SIG-M5 treated with dmso at 0.1 percent for 504 hours (cell line): ENCODE data around the gene MAVS.

Source experiments
- DNase-seq: peaks from one replicate; lab custom pipeline; 2025; ENCODE audit not compliant: unreplicated experiment; lab: John Stamatoyannopoulos, UW

MAVS gene

GRCh38 chr20:3846740-3847428 is at the start of gene MAVS:
Gene MAVS, plus strand, starts transcription at chr20:3846834. Its CDS starts 7,791 bp downstream, at chr20:3854625.
- DNase-seq, result peak; percentile 81

DNA sequence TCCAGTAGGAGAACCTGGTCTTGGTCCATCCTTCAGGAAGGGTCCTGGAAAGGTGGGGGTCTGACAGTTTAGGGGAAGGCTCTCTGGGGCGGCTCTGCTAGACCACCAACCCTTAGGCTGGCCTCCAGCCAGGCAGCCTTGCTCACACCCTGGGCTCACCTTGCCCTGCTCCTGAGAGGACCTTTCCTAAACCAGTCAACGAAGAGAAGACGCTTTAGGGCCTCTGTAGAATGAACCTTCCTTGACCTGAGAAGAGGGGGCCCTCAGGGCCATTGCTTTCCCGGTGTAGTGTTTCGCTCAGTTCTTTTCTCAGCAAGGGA is 49.4 kb upstream of the MAVS start:
- DNase-seq, result no peak

DNA sequence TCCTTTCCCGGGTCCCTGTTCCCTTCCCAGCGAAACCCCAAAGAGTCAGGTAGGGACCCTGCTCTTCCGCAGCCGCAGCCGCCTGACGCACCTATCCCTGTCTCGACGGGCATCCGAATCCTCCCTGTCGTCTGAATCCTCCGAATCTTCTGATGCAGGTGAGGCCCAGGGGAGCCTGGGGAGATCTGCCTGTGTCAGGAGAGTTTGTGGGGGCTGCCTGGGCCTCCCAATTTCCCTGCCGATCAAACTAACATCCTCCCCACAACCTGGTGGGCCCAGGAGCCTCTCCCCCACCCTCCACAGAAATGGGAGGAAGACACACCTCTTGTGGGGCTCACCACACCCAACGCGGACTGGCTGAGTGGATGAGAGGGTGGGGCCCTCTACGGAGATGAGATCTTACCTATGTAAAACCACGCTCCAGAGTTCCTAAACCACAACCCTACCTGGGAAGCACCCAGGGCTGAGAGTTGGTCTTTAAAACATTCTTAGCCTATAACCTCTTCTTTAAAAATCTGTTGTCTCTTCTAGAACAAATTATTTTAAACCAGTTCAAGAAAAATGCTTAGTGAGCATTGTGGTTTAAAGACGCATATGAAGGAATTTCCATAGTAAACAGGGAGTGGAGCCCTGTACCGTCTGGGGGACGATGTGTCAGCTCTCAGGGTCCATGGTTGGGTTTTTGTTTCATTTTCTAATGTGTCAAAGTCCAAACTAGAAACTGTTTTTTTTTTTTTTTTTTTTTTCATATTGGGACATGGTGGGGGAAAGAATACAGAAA is 48.9 kb upstream of the MAVS start:
- DNase-seq, result no peak

DNA sequence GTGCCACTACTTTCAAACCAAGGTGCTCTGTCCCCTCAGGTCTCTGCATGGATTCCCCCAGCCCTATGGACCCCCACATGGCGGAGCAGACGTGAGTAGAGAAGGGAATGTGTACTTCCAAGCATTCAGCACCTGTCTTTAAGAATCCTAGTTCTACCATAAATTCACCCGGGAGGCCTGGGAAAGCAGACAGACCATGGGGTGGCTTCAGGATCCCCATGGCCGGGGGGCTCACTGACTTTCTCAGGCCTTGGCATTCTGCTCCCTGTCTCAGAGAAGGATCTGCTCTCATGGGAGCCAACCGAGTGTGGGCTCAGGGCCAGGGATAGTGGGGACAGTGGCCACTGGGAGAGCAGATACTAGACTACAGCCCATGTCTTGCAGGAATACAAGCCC is 48.3 kb upstream of the MAVS start:
- DNase-seq, result no peak

DNA sequence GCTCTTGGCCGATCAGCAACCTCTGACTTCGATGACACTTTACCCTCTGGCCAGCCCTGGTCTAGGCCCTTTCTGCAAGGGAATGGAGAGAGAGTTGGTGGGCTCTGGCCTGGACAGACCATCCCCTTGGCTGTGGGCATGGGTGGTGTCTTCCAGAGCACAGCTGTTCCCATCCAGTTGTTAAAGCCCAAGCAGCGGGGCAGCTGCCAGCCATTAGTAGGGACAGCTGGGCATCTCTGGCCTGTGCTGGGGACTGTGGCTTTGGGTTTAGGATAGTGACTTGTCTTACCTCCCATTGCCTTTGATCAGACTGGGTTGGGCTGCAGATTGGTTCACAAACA is 47.8 kb upstream of the MAVS start:
- no peak for DNase-seq

GRCh38 chr20:3800256-3800877 is 46.3 kb upstream of the MAVS start:
- no peak for DNase-seq

DNA sequence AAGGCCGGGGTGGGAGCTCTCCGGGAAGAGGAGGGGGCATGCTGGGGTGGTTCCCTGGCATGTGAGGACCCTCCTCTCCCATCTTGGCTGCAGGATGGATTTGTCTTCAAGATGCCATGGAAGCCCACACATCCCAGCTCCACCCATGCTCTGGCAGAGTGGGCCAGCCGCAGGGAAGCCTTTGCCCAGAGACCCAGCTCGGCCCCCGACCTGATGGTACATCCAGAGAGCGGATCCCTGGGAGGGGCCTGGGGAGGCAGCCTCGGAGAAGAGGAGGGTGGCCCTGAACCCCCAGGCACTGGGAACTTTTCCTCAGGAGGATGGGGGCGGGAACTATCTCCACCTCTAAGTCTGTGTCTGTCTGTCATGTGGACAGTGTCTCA is 45.8 kb upstream of the MAVS start:
- no peak for DNase-seq

DNA sequence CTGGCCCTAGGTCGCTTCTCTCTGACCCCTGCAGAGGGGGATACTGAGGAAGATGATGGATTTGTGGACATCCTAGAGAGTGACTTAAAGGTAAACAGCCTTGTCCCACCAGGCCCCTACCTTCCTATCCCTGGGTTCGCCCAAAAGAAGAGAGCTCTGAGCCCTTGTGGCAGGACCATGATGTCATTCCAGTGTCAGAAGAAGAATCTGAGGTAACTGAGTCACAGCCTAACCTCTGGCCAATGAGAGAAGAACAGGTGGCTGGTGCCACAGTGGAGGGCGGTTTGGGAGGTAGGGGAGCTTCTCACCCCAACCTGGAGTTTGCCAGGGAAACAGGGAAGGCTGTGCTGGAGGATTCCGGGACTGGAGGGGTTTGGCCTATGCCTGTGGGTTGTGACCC is 45.3 kb upstream of the MAVS start:
- DNase-seq, result no peak

DNA sequence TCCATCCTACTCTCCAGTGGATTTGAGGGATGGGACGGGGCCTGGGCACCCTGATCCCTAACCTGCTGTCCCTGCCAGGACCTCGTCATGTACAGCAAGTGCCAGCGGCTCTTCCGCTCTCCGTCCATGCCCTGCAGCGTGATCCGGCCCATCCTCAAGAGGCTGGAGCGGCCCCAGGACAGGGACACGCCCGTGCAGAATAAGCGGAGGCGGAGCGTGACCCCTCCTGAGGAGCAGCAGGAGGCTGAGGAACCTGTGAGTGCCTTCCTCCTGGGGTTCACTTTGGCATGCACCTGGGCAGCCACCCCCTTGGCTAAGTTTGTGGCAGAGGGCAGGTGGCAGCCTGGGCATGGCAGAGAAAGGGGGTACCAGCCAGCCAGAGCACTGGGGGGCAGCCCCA is 44.8 kb upstream of the MAVS start:
- DNase-seq, result no peak

GRCh38 chr20:3802524-3803239 is 44.0 kb upstream of the MAVS start:
- DNase-seq, result no peak

- DNase-seq, result no peak
These were observed 43.3 kb upstream of the MAVS start for GRCh38 chr20:3803289-3803688.

DNA sequence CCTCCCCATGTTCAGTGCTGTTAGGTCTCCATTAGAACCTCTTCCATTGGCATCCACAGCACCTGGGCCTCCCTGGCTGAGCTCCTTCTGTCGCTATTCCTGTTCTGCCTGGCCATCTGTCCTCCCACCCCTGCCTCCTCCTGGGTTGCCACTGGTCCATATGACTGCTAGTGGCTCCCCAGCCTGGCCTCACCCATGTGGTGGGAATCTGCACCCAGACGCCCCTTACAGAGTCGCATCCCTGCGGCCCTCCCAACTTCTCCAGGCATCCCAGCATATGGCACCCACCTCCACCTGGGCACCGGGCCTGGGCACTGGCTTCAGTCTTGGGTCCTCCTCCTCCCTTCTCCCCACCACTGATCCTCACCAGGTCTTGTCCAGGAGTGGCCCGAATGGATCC is 42.8 kb upstream of the MAVS start:
- no peak for DNase-seq

DNA sequence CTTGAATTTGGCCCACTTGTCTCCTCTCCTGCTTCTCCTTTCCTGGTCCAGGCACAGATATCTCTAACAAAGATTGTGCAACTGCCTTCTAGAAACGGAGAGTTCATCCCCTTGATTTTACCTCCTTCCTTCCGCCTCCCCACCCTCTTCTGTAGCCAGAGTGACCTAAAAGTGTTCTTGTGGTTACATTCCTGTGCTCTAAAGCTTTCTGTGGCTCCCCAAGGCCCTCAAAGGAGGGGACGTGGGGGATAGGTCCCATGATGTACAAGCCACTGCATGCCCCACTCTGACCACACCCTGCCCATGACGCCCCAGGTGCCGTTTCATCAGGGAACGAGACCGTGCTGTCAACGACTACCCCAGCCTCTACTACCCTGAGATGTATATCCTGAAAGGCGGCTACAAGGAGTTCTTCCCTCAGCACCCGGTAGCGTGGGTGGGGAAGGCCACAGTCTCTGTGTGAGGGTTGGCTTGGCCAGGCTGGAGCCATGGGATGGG is 42.3 kb upstream of the MAVS start:
- DNase-seq, result no peak

- no peak for DNase-seq
These were observed 41.9 kb upstream of the MAVS start for GRCh38 chr20:3804781-3805180.

DNA sequence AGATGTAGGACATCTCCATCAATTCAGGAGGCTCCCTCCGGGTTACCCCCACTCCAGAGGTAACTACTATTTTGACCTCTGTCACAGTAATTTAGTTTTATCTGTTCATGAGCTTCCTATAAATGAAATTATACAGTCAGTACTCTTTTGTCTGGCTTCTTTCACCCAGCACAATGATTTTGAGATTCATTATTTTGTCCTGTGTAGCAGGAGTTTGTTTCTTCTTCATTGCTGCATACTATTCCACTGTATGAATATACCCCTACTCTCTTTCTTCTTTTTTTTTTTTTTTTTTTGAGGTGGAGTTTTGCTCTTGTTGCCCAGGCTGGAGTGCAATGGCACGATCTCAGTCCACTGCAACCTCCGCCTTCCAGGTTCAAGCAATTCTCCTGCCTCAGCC is 38.1 kb upstream of the MAVS start:
- no peak for DNase-seq

GRCh38 chr20:3811467-3812258 is 35.0 kb upstream of the MAVS start:
- DNase-seq, result peak; percentile 92

GRCh38 chr20:3812259-3812681 is 34.4 kb upstream of the MAVS start:
- no peak for DNase-seq

GRCh38 chr20:3812975-3813847 is 33.4 kb upstream of the MAVS start:
- no peak for DNase-seq

DNA sequence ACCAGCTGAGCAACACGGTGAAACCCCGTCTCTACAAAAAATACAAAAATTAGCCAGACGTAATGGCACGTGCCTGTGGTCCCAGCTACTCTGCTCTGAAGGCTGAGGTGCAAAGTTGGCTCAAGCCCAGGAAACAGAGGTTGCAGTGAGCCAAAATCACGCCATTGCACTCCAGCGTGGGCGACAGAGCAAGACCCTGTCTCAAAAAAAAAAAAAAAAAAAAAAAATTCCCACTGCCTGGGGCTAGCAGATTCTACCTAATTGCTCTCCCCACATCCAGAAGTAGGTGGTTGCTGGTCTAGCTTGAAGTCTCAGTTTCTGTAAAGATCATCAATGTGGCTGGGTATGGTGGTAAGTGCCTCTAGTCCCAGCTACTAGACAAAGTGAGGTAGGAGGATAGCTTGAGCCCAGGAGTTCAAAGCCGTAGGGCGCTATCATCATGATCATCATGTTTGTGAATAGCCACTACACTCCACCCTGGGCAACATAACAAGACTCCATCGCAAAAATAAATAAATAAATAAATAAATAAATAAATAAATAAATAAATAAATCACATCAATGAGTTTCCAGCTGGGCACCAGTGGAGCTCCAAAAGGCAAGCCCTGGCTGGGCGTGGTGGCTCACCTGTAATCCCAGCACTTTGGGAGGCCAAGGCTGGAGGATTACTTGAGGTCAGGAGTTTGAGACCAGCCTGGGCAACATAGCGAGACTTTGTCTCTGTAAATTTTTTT is 32.6 kb upstream of the MAVS start:
- no peak for DNase-seq
